Astrocyte of the cerebellum (primary cell): ENCODE measurements around the gene PRKG1.
A peak's percentile ranks its signal among the peaks of the same experiment; 100 is the strongest.

Experiments
- DNase-seq: peaks from one replicate; pipeline ENCODE4 v3.0.0-alpha.2; 2011; ENCODE audit warnings: low read depth
- H3K4me3 ChIP-seq: 2 replicates; pipeline ENCODE4 v1.5.1; 2011; ENCODE audit warnings: mild to moderate bottlenecking, low read depth, low read length, moderate library complexity
- CTCF ChIP-seq: IDR thresholded peaks from 2 replicates; pipeline ENCODE4 v1.5.1; 2012; ENCODE audit warnings: low read length, low read depth, moderate library complexity, mild to moderate bottlenecking; ENCODE audit errors: missing control alignments
- in situ Hi-C: cut with HindIII; loops from 2 replicates; pipeline ENCODE4 v1.10.0; 2017; ENCODE audit warnings: low sequenced_read_pairs

Gene PRKG1

GRCh38 chr10:51074238-51075028, at the start of gene PRKG1:
Gene PRKG1, plus strand, starts transcription at chr10:51074487.
- H3K4me3 ChIP-seq: peak within 1 kb of the TSS; percentile 68
- TF ChIP-seq CTCF: no peak
- in situ Hi-C loops: loop anchor here (5.0 to 25.0 kb wide), 3 partner anchors 73 to 888 kb away; no protein-coding TSS in a partner anchor
- peak; percentile 46 for DNase-seq

GRCh38 chr10:51028420-51028819, 45.9 kb upstream of the PRKG1 start:
- DNase-seq: no peak
- no peak for TF ChIP-seq CTCF
- in situ Hi-C loops: no loop called here
- H3K4me3 ChIP-seq: no peak overlapping the region

- TF ChIP-seq CTCF: no peak
- in situ Hi-C loops: no loop called here
- H3K4me3 ChIP-seq: no peak overlapping the region
- no peak for DNase-seq
Measured at GRCh38 chr10:51029172-51029641, 45.1 kb upstream of the PRKG1 start.

GRCh38 chr10:51030480-51030879, 43.8 kb upstream of the PRKG1 start:
- TF ChIP-seq CTCF: no peak
- in situ Hi-C loops: no loop called here
- DNase-seq: no peak
- no peak overlapping the region for H3K4me3 ChIP-seq

GRCh38 chr10:51031950-51032349, 42.3 kb upstream of the PRKG1 start:
- in situ Hi-C loops: no loop called here
- TF ChIP-seq CTCF: no peak
- no peak for DNase-seq
- no peak overlapping the region for H3K4me3 ChIP-seq

- DNase-seq: no peak
- H3K4me3 ChIP-seq: no peak overlapping the region
- no peak for TF ChIP-seq CTCF
- in situ Hi-C loops: no loop called here
Measured at GRCh38 chr10:51034769-51035168, 39.5 kb upstream of the PRKG1 start.
